Peyer's patch (tissue), 4 donors: ENCODE data around the gene ITIH5.

Experiments
- POLR2A ChIP-seq, 2 donors: fragments of 450-650 bp; IDR thresholded peaks; one replicate each; pipeline ENCODE4 v1.5.1; 2017; ENCODE audit warnings: antibody characterized with exemption in 2 of 2, mild to moderate bottlenecking in 2 of 2, moderate library complexity in 2 of 2
- TF ChIP-seq, protein P1 (sequence below), 6 experiments: fragments of 450-650 bp in 4 of 6; fragments of 200-600 bp in 2 of 6; sonication (generic) in 1 of 6; IDR thresholded peaks; one replicate each; pipeline ENCODE4 v1.5.1; 2017 to 2019; ENCODE audit warnings: antibody characterized with exemption in 6 of 6, mild to moderate bottlenecking in 3 of 6, moderate library complexity in 1 of 6

- TF ChIP-seq, protein P1, sequence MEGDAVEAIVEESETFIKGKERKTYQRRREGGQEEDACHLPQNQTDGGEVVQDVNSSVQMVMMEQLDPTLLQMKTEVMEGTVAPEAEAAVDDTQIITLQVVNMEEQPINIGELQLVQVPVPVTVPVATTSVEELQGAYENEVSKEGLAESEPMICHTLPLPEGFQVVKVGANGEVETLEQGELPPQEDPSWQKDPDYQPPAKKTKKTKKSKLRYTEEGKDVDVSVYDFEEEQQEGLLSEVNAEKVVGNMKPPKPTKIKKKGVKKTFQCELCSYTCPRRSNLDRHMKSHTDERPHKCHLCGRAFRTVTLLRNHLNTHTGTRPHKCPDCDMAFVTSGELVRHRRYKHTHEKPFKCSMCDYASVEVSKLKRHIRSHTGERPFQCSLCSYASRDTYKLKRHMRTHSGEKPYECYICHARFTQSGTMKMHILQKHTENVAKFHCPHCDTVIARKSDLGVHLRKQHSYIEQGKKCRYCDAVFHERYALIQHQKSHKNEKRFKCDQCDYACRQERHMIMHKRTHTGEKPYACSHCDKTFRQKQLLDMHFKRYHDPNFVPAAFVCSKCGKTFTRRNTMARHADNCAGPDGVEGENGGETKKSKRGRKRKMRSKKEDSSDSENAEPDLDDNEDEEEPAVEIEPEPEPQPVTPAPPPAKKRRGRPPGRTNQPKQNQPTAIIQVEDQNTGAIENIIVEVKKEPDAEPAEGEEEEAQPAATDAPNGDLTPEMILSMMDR (IDR thresholded peaks at IDR 0.05), result no peak
- TF ChIP-seq POLR2A (IDR thresholded peaks at IDR 0.05), result no peak
Observed at GRCh38 chr10:7520507-7521485, 146.0 kb downstream of the ITIH5 start.
